Esophagus squamous epithelium (tissue), 4 donors: ENCODE results near the gene SACM1L.

Experiments
- POLR2A ChIP-seq, 4 donors: fragments of 450-650 bp; IDR thresholded peaks; one replicate each; pipeline ENCODE4 v1.6.1; 2017; ENCODE audit warnings: antibody characterized with exemption in 4 of 4, mild to moderate bottlenecking in 4 of 4, moderate library complexity in 3 of 4
- TF ChIP-seq, protein P1 (sequence below), 6 experiments: fragments of 450-650 bp in 4 of 6; fragments of 200-600 bp in 2 of 6; sonication (generic) in 2 of 6; IDR thresholded peaks; one replicate each; pipeline ENCODE4 v1.5.1; 2016 to 2019; ENCODE audit warnings: antibody characterized with exemption in 6 of 6, mild to moderate bottlenecking in 4 of 6, moderate library complexity in 4 of 6

DNA sequence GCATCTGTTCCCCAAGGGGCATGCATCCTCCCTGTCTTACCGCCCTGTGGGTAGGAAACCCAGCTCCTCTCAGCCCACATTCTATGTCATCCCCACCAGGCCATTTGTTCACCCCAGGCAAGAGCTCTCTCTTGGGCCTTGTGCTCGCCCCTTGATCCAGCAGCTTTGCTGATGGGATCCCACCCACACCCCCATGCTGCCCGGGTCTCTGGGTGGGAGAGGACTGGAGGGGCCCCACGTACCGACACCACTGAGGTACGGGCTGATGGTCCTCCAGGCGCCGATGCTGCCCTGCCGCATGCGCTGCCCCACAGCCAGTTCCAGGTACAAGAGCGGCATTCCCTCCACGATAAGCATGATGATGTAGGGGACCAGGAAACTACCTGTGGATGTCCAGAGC lies 92.6 kb downstream of the SACM1L start:
- TF ChIP-seq, protein P1, sequence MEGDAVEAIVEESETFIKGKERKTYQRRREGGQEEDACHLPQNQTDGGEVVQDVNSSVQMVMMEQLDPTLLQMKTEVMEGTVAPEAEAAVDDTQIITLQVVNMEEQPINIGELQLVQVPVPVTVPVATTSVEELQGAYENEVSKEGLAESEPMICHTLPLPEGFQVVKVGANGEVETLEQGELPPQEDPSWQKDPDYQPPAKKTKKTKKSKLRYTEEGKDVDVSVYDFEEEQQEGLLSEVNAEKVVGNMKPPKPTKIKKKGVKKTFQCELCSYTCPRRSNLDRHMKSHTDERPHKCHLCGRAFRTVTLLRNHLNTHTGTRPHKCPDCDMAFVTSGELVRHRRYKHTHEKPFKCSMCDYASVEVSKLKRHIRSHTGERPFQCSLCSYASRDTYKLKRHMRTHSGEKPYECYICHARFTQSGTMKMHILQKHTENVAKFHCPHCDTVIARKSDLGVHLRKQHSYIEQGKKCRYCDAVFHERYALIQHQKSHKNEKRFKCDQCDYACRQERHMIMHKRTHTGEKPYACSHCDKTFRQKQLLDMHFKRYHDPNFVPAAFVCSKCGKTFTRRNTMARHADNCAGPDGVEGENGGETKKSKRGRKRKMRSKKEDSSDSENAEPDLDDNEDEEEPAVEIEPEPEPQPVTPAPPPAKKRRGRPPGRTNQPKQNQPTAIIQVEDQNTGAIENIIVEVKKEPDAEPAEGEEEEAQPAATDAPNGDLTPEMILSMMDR (IDR thresholded peaks at IDR 0.05) = no peak
- no peak for TF ChIP-seq POLR2A (IDR thresholded peaks at IDR 0.05)
